ENCODE measurements around the gene UBAC1.
"Not testable (repeated sequence)": the region's sequence is repeated elsewhere in the genome, so short reads cannot be mapped to it uniquely, and the experiment has no call there.

The UBAC1 gene

GRCh38 chr9:135898634-135899407 lies 62.4 kb downstream of the UBAC1 start:
- Histone ChIP-seq H3K36me3 (ENCODE audit: control insufficient read depth, insufficient read depth, low read length) (no peaks in the 10 kb centered on the region), H3K9ac (ENCODE audit: low read length) (no peak overlapping the region), H3K4me1 (ENCODE audit: control insufficient read depth, insufficient read depth, low read length) (no peaks in the 10 kb centered on the region), H3K4me3 (ENCODE audit: low read length) (no peak overlapping the region), H3K27me3 (ENCODE audit: control insufficient read depth, insufficient read depth, low read length) (no peaks in the 10 kb centered on the region), H3K27ac (ENCODE audit: low read depth, low read length) (no peak overlapping the region)

- H3K4me3 ChIP-seq (ENCODE audit: low read length) = no peak overlapping the region
- no peak overlapping the region for H3K27ac ChIP-seq (ENCODE audit: low read depth, low read length)
- H3K9ac ChIP-seq (ENCODE audit: low read length) = no peak overlapping the region
- no peaks in the 10 kb centered on the region for H3K36me3 ChIP-seq (ENCODE audit: control insufficient read depth, insufficient read depth, low read length)
- no peaks in the 10 kb centered on the region for H3K27me3 ChIP-seq (ENCODE audit: control insufficient read depth, insufficient read depth, low read length)
- no peaks in the 10 kb centered on the region for H3K4me1 ChIP-seq (ENCODE audit: control insufficient read depth, insufficient read depth, low read length)
Observed at GRCh38 chr9:135896626-135897025, 64.5 kb downstream of the UBAC1 start.

DNA sequence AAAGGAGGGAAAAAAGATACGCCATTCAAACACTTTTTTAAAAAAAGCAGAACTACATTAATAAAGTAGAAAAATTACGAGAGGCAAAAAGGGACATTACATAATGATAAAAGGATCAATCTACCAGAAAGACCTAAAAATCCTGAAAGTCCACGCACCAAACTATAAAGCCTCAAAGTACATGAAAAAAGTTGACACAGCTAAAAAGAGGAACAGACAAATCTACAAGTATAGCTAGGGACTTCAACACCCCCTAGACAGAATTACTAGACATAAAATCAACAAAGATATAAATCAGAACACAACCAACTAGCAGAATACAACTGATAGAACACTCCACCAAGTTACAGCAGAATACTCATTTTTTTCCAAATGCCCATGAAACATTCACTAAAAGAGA lies 65.0 kb downstream of the UBAC1 start:
- H3K27me3 ChIP-seq (ENCODE audit: control insufficient read depth, insufficient read depth, low read length) = no peaks in the 10 kb centered on the region
- H3K4me1 ChIP-seq (ENCODE audit: control insufficient read depth, insufficient read depth, low read length) = peaks cover 3% of the 10 kb centered on the region
- no peak overlapping the region for H3K27ac ChIP-seq (ENCODE audit: low read depth, low read length)

DNA sequence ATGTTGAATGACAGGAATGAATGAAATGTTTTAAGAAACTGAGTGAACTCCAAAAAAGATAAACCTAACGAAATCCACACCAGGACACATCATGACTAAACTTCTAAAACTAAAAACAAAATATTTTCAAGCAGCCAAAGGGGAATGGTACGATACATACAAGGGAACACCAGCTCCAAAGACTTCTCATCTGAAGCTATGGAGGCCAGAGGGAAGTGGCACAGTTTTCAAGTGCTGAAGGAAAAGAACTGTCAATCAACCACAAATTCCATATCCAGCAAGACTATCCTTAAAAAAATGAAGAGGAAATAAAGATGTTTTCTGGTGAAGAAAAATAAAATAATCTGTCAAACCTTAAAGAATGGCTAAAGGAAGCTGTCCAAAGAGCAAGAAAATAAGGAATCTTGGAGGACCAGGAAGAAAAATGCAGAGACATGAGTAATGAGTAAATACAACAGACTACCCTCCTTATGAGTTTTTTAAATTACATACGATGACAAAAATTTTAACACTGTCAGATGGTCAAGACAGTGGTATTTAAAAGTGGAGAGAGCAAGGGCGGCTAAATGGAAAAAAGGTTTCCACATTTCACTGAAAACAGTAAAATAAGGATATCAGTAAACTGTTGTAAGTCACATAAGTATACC lies 65.8 kb downstream of the UBAC1 start:
- no peak overlapping the region for H3K27ac ChIP-seq (ENCODE audit: low read depth, low read length)
- H3K36me3 ChIP-seq (ENCODE audit: control insufficient read depth, insufficient read depth, low read length) = no peaks in the 10 kb centered on the region
- no peak overlapping the region for H3K9ac ChIP-seq (ENCODE audit: low read length)
- H3K4me3 ChIP-seq (ENCODE audit: low read length) = no peak overlapping the region
- H3K4me1 ChIP-seq (ENCODE audit: control insufficient read depth, insufficient read depth, low read length) = peaks cover 12% of the 10 kb centered on the region
- no peaks in the 10 kb centered on the region for H3K27me3 ChIP-seq (ENCODE audit: control insufficient read depth, insufficient read depth, low read length)

More for the DNA sequence above, 65.0 kb downstream of the UBAC1 start:
- Histone ChIP-seq H3K9ac (ENCODE audit: low read length) (no peak overlapping the region), H3K4me3 (ENCODE audit: low read length) (no peak overlapping the region), H3K36me3 (ENCODE audit: control insufficient read depth, insufficient read depth, low read length) (no peaks in the 10 kb centered on the region)

DNA sequence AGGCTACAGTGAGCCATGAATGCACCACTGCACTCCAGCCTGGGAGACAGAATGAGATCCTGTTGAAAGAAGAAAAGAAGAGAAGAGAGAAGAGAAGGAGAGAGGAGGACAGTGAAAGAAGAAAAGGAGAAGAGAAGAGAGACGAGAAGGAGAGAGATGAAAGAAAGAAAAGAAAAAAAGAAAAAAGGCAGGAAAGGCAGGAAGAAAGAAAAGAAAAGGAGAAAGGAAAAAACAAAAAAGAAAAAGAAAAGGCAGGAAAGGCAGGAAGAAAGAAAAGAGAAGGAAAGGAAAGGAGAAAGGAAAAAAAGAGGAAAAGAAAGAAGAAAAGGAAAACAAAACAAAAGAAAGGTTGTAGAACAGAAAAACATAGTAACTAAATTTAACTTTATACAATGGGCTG lies 68.1 kb downstream of the UBAC1 start:
- no peak overlapping the region for H3K9ac ChIP-seq (ENCODE audit: low read length)
- H3K27ac ChIP-seq (ENCODE audit: low read depth, low read length) = no peak overlapping the region
- peaks cover 15% of the 10 kb centered on the region for H3K4me1 ChIP-seq (ENCODE audit: control insufficient read depth, insufficient read depth, low read length)
- no peaks in the 10 kb centered on the region for H3K27me3 ChIP-seq (ENCODE audit: control insufficient read depth, insufficient read depth, low read length)
- H3K36me3 ChIP-seq (ENCODE audit: control insufficient read depth, insufficient read depth, low read length) = no peaks in the 10 kb centered on the region
- H3K4me3 ChIP-seq (ENCODE audit: low read length) = no peak overlapping the region

DNA sequence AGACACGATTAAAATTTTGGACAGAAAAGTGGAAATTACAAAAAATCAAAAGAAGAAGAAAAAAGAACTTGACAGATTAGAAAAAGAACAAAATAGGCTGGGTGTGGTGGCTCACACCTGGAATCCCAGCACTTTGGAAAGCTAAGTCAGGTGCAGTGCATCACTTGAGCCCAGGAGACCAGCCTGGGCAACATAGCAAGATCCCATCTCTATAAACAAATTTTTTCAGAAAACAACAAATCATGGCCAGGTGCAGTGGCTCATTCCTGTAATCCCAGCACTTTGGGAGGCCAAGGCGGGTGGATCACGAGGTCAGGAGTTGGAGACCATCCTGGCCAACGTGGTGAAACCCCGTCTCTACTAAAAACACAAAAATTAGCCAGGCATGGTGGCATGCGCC lies 68.8 kb downstream of the UBAC1 start:
- H3K4me1 ChIP-seq (ENCODE audit: control insufficient read depth, insufficient read depth, low read length) = peaks cover 15% of the 10 kb centered on the region
- not testable (repeated sequence) for H3K9ac ChIP-seq (ENCODE audit: low read length); H3K27ac ChIP-seq (ENCODE audit: low read depth, low read length); H3K27me3 ChIP-seq (ENCODE audit: control insufficient read depth, insufficient read depth, low read length); H3K4me3 ChIP-seq (ENCODE audit: low read length); H3K36me3 ChIP-seq (ENCODE audit: control insufficient read depth, insufficient read depth, low read length)

DNA sequence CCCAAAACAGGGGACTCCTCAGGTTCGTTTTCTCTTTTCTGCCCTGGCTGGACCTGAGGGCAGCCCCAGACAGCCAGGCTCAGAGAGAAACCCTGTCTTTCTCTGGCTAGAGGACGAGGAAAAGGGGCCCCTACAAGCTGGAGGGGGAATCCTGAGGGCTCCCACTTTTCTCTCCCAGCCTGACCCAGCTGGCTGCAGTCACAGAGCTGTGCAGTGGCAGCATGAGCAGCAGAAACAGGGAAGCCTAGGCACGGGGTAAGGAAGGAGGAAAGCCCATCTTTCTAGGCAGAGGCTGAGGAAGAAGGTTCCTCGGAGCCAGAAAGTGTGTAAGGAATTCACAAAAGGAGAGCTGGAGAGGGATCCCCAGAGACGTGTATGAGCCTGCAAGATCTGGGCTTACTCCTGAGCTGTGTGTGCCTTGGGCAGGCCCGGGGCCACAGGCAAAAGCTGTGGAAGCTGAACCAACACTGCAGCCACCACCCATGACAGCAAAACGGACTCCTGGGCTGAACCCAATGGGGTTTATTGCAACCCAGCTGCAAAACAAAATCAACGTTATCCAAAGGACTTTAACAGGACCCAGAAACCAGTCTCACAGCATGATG lies 70.0 kb downstream of the UBAC1 start:
- Histone ChIP-seq H3K4me1 (ENCODE audit: control insufficient read depth, insufficient read depth, low read length) (peaks cover 15% of the 10 kb centered on the region), H3K4me3 (ENCODE audit: low read length) (no peak overlapping the region), H3K27me3 (ENCODE audit: control insufficient read depth, insufficient read depth, low read length) (no peaks in the 10 kb centered on the region), H3K9ac (ENCODE audit: low read length) (no peak overlapping the region), H3K36me3 (ENCODE audit: control insufficient read depth, insufficient read depth, low read length) (no peaks in the 10 kb centered on the region), H3K27ac (ENCODE audit: low read depth, low read length) (no peak overlapping the region)

DNA sequence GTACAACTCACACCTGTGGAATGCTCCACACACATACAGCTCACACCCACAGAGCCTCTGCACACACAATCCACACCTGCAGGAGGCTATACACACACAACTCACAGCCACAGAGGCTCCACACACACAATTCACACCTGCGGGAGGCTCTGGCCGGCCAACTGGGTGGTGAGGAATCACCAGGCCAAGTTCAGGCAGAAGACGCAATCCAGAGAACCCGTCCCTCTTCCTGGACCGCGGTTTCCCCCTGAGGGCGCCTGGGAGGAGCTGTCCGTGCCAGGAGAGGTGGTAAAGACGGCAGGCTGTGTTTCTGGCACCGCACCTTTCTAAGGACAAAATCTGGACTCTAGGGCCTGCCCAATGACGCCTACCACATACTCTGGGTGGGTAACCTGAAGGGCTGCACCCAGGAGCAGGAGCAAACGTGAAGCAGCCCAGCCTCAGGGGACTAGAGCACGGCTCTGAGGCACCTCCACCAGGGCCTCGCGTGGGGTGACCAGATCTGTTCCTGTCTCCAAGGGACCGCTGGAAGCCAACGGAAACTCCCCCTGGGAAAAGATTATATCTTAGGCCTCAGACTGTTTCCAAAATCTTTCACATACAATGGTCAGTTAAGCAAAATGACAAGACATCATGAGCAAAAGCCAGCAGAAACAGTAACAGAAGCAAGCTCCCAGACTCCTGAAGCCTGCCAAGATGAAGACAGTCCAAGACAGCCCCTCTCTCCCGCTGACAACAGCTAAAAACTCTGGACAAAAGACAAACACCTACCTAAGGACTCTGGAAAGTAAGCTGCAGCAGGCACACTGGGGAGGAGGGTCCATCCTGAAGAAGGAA lies 70.8 kb downstream of the UBAC1 start:
- H3K27ac ChIP-seq (ENCODE audit: low read depth, low read length) = no peak overlapping the region
- H3K27me3 ChIP-seq (ENCODE audit: control insufficient read depth, insufficient read depth, low read length) = no peaks in the 10 kb centered on the region
- H3K36me3 ChIP-seq (ENCODE audit: control insufficient read depth, insufficient read depth, low read length) = no peaks in the 10 kb centered on the region
- H3K4me1 ChIP-seq (ENCODE audit: control insufficient read depth, insufficient read depth, low read length) = peaks cover 15% of the 10 kb centered on the region
- no peak overlapping the region for H3K9ac ChIP-seq (ENCODE audit: low read length)
- H3K4me3 ChIP-seq (ENCODE audit: low read length) = no peak overlapping the region

DNA sequence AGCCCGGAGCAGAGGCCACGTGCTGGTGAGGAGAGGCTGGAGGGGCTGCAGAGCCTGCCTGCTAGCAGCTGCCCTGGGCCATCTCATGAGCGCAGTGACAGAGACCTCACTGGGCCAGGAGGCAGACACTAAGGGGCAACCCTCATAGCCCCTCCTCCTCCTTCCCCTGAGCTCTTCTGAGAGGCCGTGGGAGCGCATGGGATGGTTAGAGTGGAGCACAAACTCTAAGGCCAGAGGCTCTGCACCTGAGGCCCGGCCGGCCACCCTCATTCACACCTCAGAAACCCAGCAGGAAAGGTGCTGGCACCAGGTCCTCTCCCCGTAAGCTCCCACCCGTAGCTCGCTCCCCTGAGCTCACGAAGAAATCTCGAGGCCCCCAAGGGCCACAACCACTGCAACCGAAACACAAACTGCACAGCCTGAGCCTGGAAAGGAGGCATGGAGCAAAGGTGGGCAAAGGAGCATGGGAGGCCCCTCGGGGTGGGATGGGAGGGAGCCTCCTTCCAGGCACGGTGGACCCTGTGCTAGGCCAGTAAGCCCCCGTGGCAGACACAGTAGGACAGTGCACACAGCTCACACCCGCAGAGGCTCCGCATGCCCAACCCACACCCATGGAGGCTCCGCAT lies 71.5 kb downstream of the UBAC1 start:
- Histone ChIP-seq H3K9ac (ENCODE audit: low read length) (no peak overlapping the region), H3K4me3 (ENCODE audit: low read length) (no peak overlapping the region), H3K4me1 (ENCODE audit: control insufficient read depth, insufficient read depth, low read length) (peaks cover 17% of the 10 kb centered on the region), H3K36me3 (ENCODE audit: control insufficient read depth, insufficient read depth, low read length) (no peaks in the 10 kb centered on the region), H3K27me3 (ENCODE audit: control insufficient read depth, insufficient read depth, low read length) (no peaks in the 10 kb centered on the region), H3K27ac (ENCODE audit: low read depth, low read length) (no peak overlapping the region)

DNA sequence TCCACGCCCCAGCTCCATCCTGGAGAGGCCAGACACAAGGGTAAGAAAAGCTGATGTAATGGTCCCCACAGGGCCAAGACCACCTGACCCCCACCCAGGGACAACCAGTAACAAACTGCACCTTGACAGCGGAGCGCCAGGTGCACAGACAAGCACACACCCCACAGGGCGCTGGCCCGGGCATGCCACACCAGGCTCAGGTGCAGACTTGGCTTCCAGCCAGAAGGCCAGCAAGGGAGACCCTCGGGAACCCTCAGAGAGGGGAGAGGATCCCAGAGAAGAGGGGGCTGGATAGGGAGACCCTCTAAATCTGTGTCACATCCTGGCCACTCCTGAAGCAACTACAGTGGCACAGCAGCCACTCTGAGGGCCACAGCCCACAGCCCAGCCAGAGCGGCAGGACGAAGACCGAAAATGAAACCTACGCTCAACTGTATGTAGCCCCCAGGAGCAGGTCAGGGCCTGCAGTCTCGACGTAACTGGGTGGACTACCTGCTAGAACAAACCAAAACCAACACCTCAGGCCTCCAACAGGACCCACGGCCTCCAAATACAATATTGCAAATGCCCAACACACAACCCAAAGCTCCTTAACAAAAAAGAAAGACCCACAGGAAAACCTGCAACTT lies 72.3 kb downstream of the UBAC1 start:
- H3K36me3 ChIP-seq (ENCODE audit: control insufficient read depth, insufficient read depth, low read length) = no peaks in the 10 kb centered on the region
- H3K27me3 ChIP-seq (ENCODE audit: control insufficient read depth, insufficient read depth, low read length) = no peaks in the 10 kb centered on the region
- H3K9ac ChIP-seq (ENCODE audit: low read length) = no peak overlapping the region
- H3K4me3 ChIP-seq (ENCODE audit: low read length) = no peak overlapping the region
- H3K27ac ChIP-seq (ENCODE audit: low read depth, low read length) = no peak overlapping the region
- peaks cover 20% of the 10 kb centered on the region for H3K4me1 ChIP-seq (ENCODE audit: control insufficient read depth, insufficient read depth, low read length)

- H3K4me3 ChIP-seq (ENCODE audit: low read length) = no peak overlapping the region
Observed at GRCh38 chr9:135888126-135888765, 72.9 kb downstream of the UBAC1 start.

More at GRCh38 chr9:135888126-135888765, 72.9 kb downstream of the UBAC1 start:
- H3K36me3 ChIP-seq (ENCODE audit: control insufficient read depth, insufficient read depth, low read length) = no peaks in the 10 kb centered on the region
- H3K27ac ChIP-seq (ENCODE audit: low read depth, low read length) = no peak overlapping the region
- H3K27me3 ChIP-seq (ENCODE audit: control insufficient read depth, insufficient read depth, low read length) = no peaks in the 10 kb centered on the region
- peaks cover 20% of the 10 kb centered on the region for H3K4me1 ChIP-seq (ENCODE audit: control insufficient read depth, insufficient read depth, low read length)
- H3K9ac ChIP-seq (ENCODE audit: low read length) = no peak overlapping the region
